C4-2B (cell line): ENCODE measurements around the gene REL.
A peak's percentile ranks its signal among the peaks of the same experiment; 100 is the strongest.

Source experiments
- H3K27ac ChIP-seq: fragments of 450-650 bp; 2 replicates; pipeline ENCODE4 v1.5.1; 2017
- CTCF ChIP-seq: fragments of 450-650 bp; conservative IDR thresholded peaks from 2 replicates; pipeline ENCODE4 v1.5.1; 2017; ENCODE audit warnings: mild to moderate bottlenecking
- ZFX ChIP-seq: fragments of 450-650 bp; IDR thresholded peaks from 2 replicates; pipeline ENCODE4 v1.6.1; 2017

The REL gene

GRCh38 chr2:60839126-60839813 lies 42.1 kb upstream of the REL start:
- TF ChIP-seq ZFX (no peak), CTCF (no peak)
- H3K27ac ChIP-seq, result no peak overlapping the region

- no peak overlapping the region for H3K27ac ChIP-seq
- TF ChIP-seq ZFX (no peak), CTCF (no peak)
These were observed 40.5 kb upstream of the REL start for GRCh38 chr2:60840880-60841279.

- H3K27ac ChIP-seq, result no peak overlapping the region
- TF ChIP-seq CTCF (no peak), ZFX (no peak)
These were observed 38.4 kb upstream of the REL start for GRCh38 chr2:60843006-60843405.

GRCh38 chr2:60844105-60844504 lies 37.3 kb upstream of the REL start:
- TF ChIP-seq CTCF (no peak), ZFX (no peak)
- no peak overlapping the region for H3K27ac ChIP-seq

- no peak overlapping the region for H3K27ac ChIP-seq
These were observed 33.5 kb upstream of the REL start for GRCh38 chr2:60847854-60848253.

GRCh38 chr2:60849187-60849586 lies 32.2 kb upstream of the REL start:
- no peak for TF ChIP-seq ZFX
- no peak for TF ChIP-seq CTCF
- no peak overlapping the region for H3K27ac ChIP-seq

More at GRCh38 chr2:60847854-60848253, 33.5 kb upstream of the REL start:
- TF ChIP-seq CTCF, result no peak
- TF ChIP-seq ZFX, result no peak

- peak overlapping the region; percentile 38; the same call in 1 of the 2 replicates for H3K27ac ChIP-seq
- no peak for TF ChIP-seq ZFX
- TF ChIP-seq CTCF, result no peak
These were observed 29.0 kb upstream of the REL start for GRCh38 chr2:60852282-60852860.
